Measurements from ENCODE around the gene OTULINL.

GRCh38 chr5:14557791-14558415, 23.7 kb upstream of the OTULINL start:
- no peak for TF ChIP-seq CTCF (conservative IDR thresholded peaks at IDR 0.05; ENCODE audit: low read depth, low read length)
- TF ChIP-seq EZH2 (IDR thresholded peaks at IDR 0.05; ENCODE audit: low read length, unreplicated experiment): no peak
- TF ChIP-seq EZH2phosphoT487 (IDR thresholded peaks at IDR 0.05; ENCODE audit: borderline replicate concordance, low read length): no peak
